Measurements from ENCODE around the gene CEACAM5.
"Not testable (repeated sequence)": the region's sequence is repeated elsewhere in the genome, so short reads cannot be mapped to it uniquely, and the experiment has no call there.

CEACAM5 gene

GRCh38 chr19:41767115-41767514, 58.7 kb downstream of the CEACAM5 start:
- DNase-seq (ENCODE audit: low spot score) = no peak
- in situ Hi-C loops (cut with MboI; ENCODE audit: low pct_unique_long_range_greater_than_20kb, low sequenced_read_pairs, unreplicated experiment) = no loop called here
- TF ChIP-seq CTCF (IDR thresholded peaks at IDR 0.05; ENCODE audit: extremely low read depth, insufficient read depth, missing control alignments) = no peak

DNA sequence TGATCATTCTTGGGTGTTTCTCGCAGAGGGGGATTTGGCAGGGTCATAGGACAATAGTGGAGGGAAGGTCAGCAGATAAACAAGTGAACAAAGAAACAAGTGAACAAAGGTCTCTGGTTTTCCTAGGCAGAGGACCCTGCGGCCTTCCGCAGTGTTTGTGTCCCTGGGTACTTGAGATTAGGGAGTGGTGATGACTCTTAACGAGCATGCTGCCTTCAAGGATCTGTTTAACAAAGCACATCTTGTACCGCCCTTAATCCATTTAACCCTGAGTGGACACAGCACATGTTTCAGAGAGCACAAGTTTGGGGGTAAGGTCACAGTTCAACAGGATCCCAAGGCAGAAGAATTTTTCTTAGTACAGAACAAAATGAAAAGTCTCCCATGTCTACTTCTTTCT, 59.7 kb downstream of the CEACAM5 start:
- DNase-seq (ENCODE audit: low spot score); in situ Hi-C loops (cut with MboI; ENCODE audit: low pct_unique_long_range_greater_than_20kb, low sequenced_read_pairs, unreplicated experiment): not testable (repeated sequence)

DNA sequence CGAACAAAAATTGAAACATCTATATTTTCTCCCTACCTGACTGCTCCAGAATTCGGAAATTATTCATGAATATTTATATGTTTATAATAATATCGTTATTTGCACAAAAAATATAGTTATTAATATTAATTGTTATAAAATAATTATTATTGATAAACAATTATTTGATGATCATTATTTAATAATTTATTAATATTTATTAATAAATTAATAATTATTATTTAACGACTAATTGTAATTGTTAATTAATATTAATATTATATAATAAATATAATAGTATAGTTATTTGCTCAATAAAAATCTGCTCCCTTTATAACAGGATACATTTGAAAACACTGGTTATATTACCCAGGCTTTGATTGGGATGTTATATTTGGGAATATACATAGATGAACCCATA, 61.2 kb downstream of the CEACAM5 start:
- DNase-seq (ENCODE audit: low spot score) = no peak
- in situ Hi-C loops (cut with MboI; ENCODE audit: low pct_unique_long_range_greater_than_20kb, low sequenced_read_pairs, unreplicated experiment) = no loop called here
- TF ChIP-seq CTCF (IDR thresholded peaks at IDR 0.05; ENCODE audit: extremely low read depth, insufficient read depth, missing control alignments) = no peak

GRCh38 chr19:41771410-41771809, 63.0 kb downstream of the CEACAM5 start:
- TF ChIP-seq CTCF (IDR thresholded peaks at IDR 0.05; ENCODE audit: extremely low read depth, insufficient read depth, missing control alignments) = no peak
- in situ Hi-C loops (cut with MboI; ENCODE audit: low pct_unique_long_range_greater_than_20kb, low sequenced_read_pairs, unreplicated experiment) = no loop called here
- DNase-seq (ENCODE audit: low spot score) = no peak

- in situ Hi-C loops (cut with MboI; ENCODE audit: low pct_unique_long_range_greater_than_20kb, low sequenced_read_pairs, unreplicated experiment) = no loop called here
- DNase-seq (ENCODE audit: low spot score) = no peak
- TF ChIP-seq CTCF (IDR thresholded peaks at IDR 0.05; ENCODE audit: extremely low read depth, insufficient read depth, missing control alignments) = no peak
Measured at GRCh38 chr19:41774515-41774980, 66.1 kb downstream of the CEACAM5 start.

DNA sequence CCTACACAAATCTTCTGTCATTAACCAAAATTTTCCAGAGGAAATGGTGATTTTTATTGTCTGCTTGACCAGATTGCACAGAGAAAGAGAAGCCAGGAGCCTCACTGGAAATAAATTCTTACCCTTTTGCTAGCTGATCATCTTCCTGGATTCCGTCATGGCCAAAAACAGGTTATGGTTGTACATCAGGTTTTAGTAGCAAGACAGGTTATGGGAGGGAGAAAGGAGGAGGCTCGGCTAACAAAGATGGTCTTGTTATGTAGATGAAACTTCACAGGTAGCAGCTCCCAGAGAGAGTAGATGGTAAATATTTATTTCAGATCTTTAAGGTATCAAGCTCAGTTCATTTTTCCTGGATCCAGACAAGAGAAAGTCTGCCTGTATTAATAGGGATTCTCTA, 68.3 kb downstream of the CEACAM5 start:
- in situ Hi-C loops (cut with MboI; ENCODE audit: low pct_unique_long_range_greater_than_20kb, low sequenced_read_pairs, unreplicated experiment) = no loop called here
- no peak for DNase-seq (ENCODE audit: low spot score)
- TF ChIP-seq CTCF (IDR thresholded peaks at IDR 0.05; ENCODE audit: extremely low read depth, insufficient read depth, missing control alignments) = no peak
